ENCODE results near the gene FKBP6. TPM values are rescaled to one million over a fixed set of nuclear protein-coding genes. Genes with fewer than 3 reads are reported as not detected.

The FKBP6 gene
- total RNA-seq, 4 donors from 2014 or later = not detected

- intact Hi-C loops (cut with DNase I) = loop anchor here (5.0 kb wide), 1 partner anchor 110 kb away; no protein-coding TSS in a partner anchor
- no peak for DNase-seq (ENCODE audit: extremely low spot score)
- H3K4me1 ChIP-seq = peaks cover 0 to 12% (median 7%) of the 10 kb centered on the region in 4 donors
- no peaks in the 10 kb centered on the region for H3K9me3 ChIP-seq
- H3K27ac ChIP-seq (replicated peaks in 1 of 4) = no peak overlapping the region
- H3K4me3 ChIP-seq = peak overlapping the region in 3 of 4 donors; percentile 16 to 29 (median 19)
- H3K36me3 ChIP-seq = no peaks in the 10 kb centered on the region
- TF ChIP-seq EP300 (IDR thresholded peaks at IDR 0.05) = no peak
- TF ChIP-seq POLR2AphosphoS5 (IDR thresholded peaks at IDR 0.05) = no peak
- peak; percentile 44 to 57 (median 49) for TF ChIP-seq CTCF (IDR thresholded peaks at IDR 0.05)
- TF ChIP-seq POLR2A (IDR thresholded peaks at IDR 0.05; ENCODE audit: low read depth) = no peak
- H3K27me3 ChIP-seq = peaks cover 0 to 18% (median 0%) of the 10 kb centered on the region in 4 donors
- 31% methylated on average over 8 of the region's 8 CpGs for WGBS
Observed at GRCh38 chr7:73342645-73343044, 14.7 kb downstream of the FKBP6 start.

GRCh38 chr7:73343671-73344380, 15.9 kb downstream of the FKBP6 start:
- Histone ChIP-seq H3K4me1 (peaks cover 0 to 7% (median 6%) of the 10 kb centered on the region in 4 donors), H3K36me3 (no peaks in the 10 kb centered on the region), H3K27ac (replicated peaks in 1 of 4) (no peak overlapping the region), H3K27me3 (peaks cover 0 to 21% (median 0%) of the 10 kb centered on the region in 4 donors), H3K4me3 (no peak overlapping the region), H3K9me3 (no peaks in the 10 kb centered on the region)
- WGBS = 90% methylated on average over 7 of the region's 7 CpGs
- no peak for TF ChIP-seq POLR2AphosphoS5 (IDR thresholded peaks at IDR 0.05)
- intact Hi-C loops (cut with DNase I) = loop anchor here (5.0 kb wide), 1 partner anchor 108 kb away; no protein-coding TSS in a partner anchor
- no peak for DNase-seq (ENCODE audit: extremely low spot score)

- Histone ChIP-seq H3K4me3 (no peak overlapping the region), H3K27ac (replicated peaks in 1 of 4) (no peak overlapping the region), H3K36me3 (no peaks in the 10 kb centered on the region), H3K4me1 (peaks cover 0 to 7% (median 6%) of the 10 kb centered on the region in 4 donors), H3K27me3 (peaks cover 0 to 16% (median 0%) of the 10 kb centered on the region in 4 donors), H3K9me3 (no peaks in the 10 kb centered on the region)
- WGBS = 77% methylated on average over 4 of the region's 4 CpGs
- no peak for TF ChIP-seq CTCF (IDR thresholded peaks at IDR 0.05)
- no peak for TF ChIP-seq POLR2AphosphoS5 (IDR thresholded peaks at IDR 0.05)
- TF ChIP-seq EP300 (IDR thresholded peaks at IDR 0.05) = no peak
- TF ChIP-seq POLR2A (IDR thresholded peaks at IDR 0.05; ENCODE audit: low read depth) = no peak
- intact Hi-C loops (cut with DNase I) = no loop called here
- DNase-seq (ENCODE audit: extremely low spot score) = no peak
Observed at GRCh38 chr7:73345538-73345937, 17.6 kb downstream of the FKBP6 start.

GRCh38 chr7:73345951-73346350, 18.0 kb downstream of the FKBP6 start:
- peaks cover 0 to 13% (median 0%) of the 10 kb centered on the region in 4 donors for H3K27me3 ChIP-seq
- peaks cover 0 to 7% (median 6%) of the 10 kb centered on the region in 4 donors for H3K4me1 ChIP-seq
- WGBS = 73% methylated on average over 8 of the region's 8 CpGs
- H3K27ac ChIP-seq (replicated peaks in 1 of 4) = no peak overlapping the region
- no peaks in the 10 kb centered on the region for H3K36me3 ChIP-seq
- H3K4me3 ChIP-seq = no peak overlapping the region
- H3K9me3 ChIP-seq = no peaks in the 10 kb centered on the region
- intact Hi-C loops (cut with DNase I) = no loop called here
- DNase-seq (ENCODE audit: extremely low spot score) = no peak
- TF ChIP-seq POLR2A (IDR thresholded peaks at IDR 0.05; ENCODE audit: low read depth) (no peak), CTCF (IDR thresholded peaks at IDR 0.05) (no peak), POLR2AphosphoS5 (IDR thresholded peaks at IDR 0.05) (no peak)

GRCh38 chr7:73349763-73350162, 21.8 kb downstream of the FKBP6 start:
- no peak for DNase-seq (ENCODE audit: extremely low spot score)
- intact Hi-C loops (cut with DNase I) = no loop called here
- Histone ChIP-seq H3K27ac (replicated peaks in 1 of 4) (no peak overlapping the region), H3K4me3 (no peak overlapping the region), H3K4me1 (no peaks in the 10 kb centered on the region), H3K36me3 (no peaks in the 10 kb centered on the region), H3K27me3 (peaks cover 0 to 13% (median 0%) of the 10 kb centered on the region in 4 donors), H3K9me3 (peaks cover 0 to 10% (median 3%) of the 10 kb centered on the region in 4 donors)
- WGBS = 79% methylated on average over 6 of the region's 6 CpGs
- TF ChIP-seq CTCF (IDR thresholded peaks at IDR 0.05) (no peak), POLR2A (IDR thresholded peaks at IDR 0.05; ENCODE audit: low read depth) (no peak), EP300 (IDR thresholded peaks at IDR 0.05) (no peak), POLR2AphosphoS5 (IDR thresholded peaks at IDR 0.05) (no peak)
